Adrenal gland (tissue), 12 donors: Measurements from ENCODE around the gene BMPR1B. TPM values are rescaled to one million over a fixed set of nuclear protein-coding genes. Genes with fewer than 3 reads are reported as not detected.

ENCODE experiments used
- DNase-seq, 7 donors: peaks; one replicate each; pipeline ENCODE4 v3.0.0-alpha.2; 2019 to 2020
- H3K27ac ChIP-seq, 5 donors: fragments of 200-600 bp; sonication (generic) in 4 of 5; 1 replicate in 3 of 5; 2 replicates in 2 of 5; pipeline versions ENCODE4 v1.5.1 to v1.8.0; 2016 to 2020; ENCODE audit warnings: mild to moderate bottlenecking in 1 of 5
- H3K27me3 ChIP-seq: fragments of 200-600 bp; 2 replicates; pipeline ENCODE4 v1.8.0; 2021
- H3K36me3 ChIP-seq, 2 donors: fragments of 200-600 bp; replicated peaks in 1 of 2; 1 replicate in 1 of 2; 2 replicates in 1 of 2; pipeline versions ENCODE4 v1.5.1 to v1.8.0; 2018 to 2022
- H3K4me1 ChIP-seq, 2 donors: fragments of 200-600 bp; replicated peaks in 1 of 2; 1 replicate in 1 of 2; 2 replicates in 1 of 2; pipeline versions ENCODE4 v1.5.1 to v1.8.0; 2018 to 2021
- H3K4me3 ChIP-seq, 4 donors: fragments of 200-600 bp; sonication (generic) in 3 of 4; one replicate each; pipeline ENCODE4 v1.5.1; 2016 to 2018
- H3K9me3 ChIP-seq, 3 donors: fragments of 200-600 bp; sonication (generic) in 1 of 3; replicated peaks in 1 of 3; 1 replicate in 2 of 3; 2 replicates in 1 of 3; pipeline versions ENCODE4 v1.5.1 to v1.8.0; 2016 to 2021
- POLR2A ChIP-seq, 2 donors: fragments of 450-650 bp; IDR thresholded peaks; one replicate each; pipeline ENCODE4 v1.6.1; 2017; ENCODE audit warnings: antibody characterized with exemption in 2 of 2, mild to moderate bottlenecking in 2 of 2, moderate library complexity in 1 of 2
- WGBS, 4 donors: extraction: QIAGEN DNeasy Blood & Tissue Kit in 2 of 4; methylation state at CpG; one replicate each; pipeline versions ENCODE4 v1.1.5 to v1.1.7; 2013 to 2017; 5-methylcytosine and 5-hydroxymethylcytosine counted together
- intact Hi-C, 2 donors: fragments of 100-400 bp; cut with DNase I; formaldehyde crosslinking; loops; one replicate each; pipeline versions ENCODE4 v1.14.1 to v1.15.0; 2022 to 2023
- polyA plus RNA-seq, 3 donors: library from polyadenylated mRNA; stranded (reverse); fragments of 200-250 nt in 2 of 3; fragments of 350-450 nt in 1 of 3; fragmentation: Illumina TruSeq in 1 of 3; extraction: RNeasy Lipid Tissue Mini Kit (QIAGEN cat#74804) in 1 of 3; gene quantifications; one replicate each; pipeline ENCODE4 v1.2.3, GENCODE V29; 2013 to 2014
- total RNA-seq, 9 donors: library from RNA; depleted of rRNA in 4 of 9; stranded (reverse); fragments of >200 nt in 4 of 9; fragments of 120-200 nt in 1 of 9; fragmentation: NEBNext Ultra II Directional in 1 of 9; extraction: Animal tissue kit (Norgen Biotek cat#: 25700) in 1 of 9; gene quantifications; one replicate each; pipeline versions ENCODE4 v1.1.0 to v1.2.4, GENCODE V29; 2013 to 2023
- TF ChIP-seq, protein P1 (sequence below), 6 experiments: fragments of 450-650 bp in 4 of 6; fragments of 200-600 bp in 2 of 6; sonication (generic) in 1 of 6; IDR thresholded peaks; 1 replicate in 5 of 6; 2 replicates in 1 of 6; pipeline versions ENCODE4 v1.5.1 to v1.8.0; 2016 to 2021; ENCODE audit warnings: antibody characterized with exemption in 6 of 6, mild to moderate bottlenecking in 2 of 6, moderate library complexity in 1 of 6
- donor health status: healthy with polysubstance abuse.
- donor health status: Bipolar disorder and iron deficiency.
- donor health status: DM: yes; HTN: yes; CAD: no.
- donor health status: DM: no; HTN: no; CAD: no.
- donor health status: DM: no; HTN: no; CAD: no.
- donor health status: DM: yes; HTN: yes; CAD: no.

Gene BMPR1B
- total and polyA plus RNA-seq, 12 donors = 0.94 to 22.2 (median 6.2) TPM

DNA sequence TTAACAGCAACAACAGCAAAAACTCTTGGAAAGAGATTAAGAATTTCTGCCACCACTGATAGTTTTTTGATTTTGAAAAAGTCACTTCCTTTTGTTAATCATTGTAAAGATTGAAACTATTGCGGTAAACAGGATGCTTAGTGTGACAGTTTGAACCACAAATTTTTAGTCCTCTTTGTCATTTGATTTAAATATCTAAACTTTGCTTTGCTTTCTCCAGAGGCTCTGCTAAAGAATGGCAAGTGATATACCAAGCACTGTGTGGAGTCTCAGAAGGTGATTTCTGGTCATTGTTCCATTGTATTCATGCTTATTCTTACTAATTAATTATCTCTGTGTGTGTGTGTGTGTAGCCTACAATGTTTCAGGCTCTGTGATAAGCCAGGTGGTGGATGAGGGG, 155.6 kb downstream of the BMPR1B start:
- WGBS, 4 donors = 38 to 75% (median 67%) methylated on average over 1 of the region's 1 CpG
- H3K9me3 ChIP-seq = peaks cover 0 to 16% (median 0%) of the 10 kb centered on the region in 3 donors
- no peaks in the 10 kb centered on the region for H3K36me3 ChIP-seq
- no peaks in the 10 kb centered on the region for H3K27me3 ChIP-seq
- H3K4me3 ChIP-seq = no peak overlapping the region
- intact Hi-C loops = no loop called here
- no peak for DNase-seq
- no peak overlapping the region for H3K27ac ChIP-seq
- TF ChIP-seq, protein P1, sequence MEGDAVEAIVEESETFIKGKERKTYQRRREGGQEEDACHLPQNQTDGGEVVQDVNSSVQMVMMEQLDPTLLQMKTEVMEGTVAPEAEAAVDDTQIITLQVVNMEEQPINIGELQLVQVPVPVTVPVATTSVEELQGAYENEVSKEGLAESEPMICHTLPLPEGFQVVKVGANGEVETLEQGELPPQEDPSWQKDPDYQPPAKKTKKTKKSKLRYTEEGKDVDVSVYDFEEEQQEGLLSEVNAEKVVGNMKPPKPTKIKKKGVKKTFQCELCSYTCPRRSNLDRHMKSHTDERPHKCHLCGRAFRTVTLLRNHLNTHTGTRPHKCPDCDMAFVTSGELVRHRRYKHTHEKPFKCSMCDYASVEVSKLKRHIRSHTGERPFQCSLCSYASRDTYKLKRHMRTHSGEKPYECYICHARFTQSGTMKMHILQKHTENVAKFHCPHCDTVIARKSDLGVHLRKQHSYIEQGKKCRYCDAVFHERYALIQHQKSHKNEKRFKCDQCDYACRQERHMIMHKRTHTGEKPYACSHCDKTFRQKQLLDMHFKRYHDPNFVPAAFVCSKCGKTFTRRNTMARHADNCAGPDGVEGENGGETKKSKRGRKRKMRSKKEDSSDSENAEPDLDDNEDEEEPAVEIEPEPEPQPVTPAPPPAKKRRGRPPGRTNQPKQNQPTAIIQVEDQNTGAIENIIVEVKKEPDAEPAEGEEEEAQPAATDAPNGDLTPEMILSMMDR (IDR thresholded peaks at IDR 0.05) = no peak
- TF ChIP-seq POLR2A (IDR thresholded peaks at IDR 0.05) = no peak
- no peaks in the 10 kb centered on the region for H3K4me1 ChIP-seq

DNA sequence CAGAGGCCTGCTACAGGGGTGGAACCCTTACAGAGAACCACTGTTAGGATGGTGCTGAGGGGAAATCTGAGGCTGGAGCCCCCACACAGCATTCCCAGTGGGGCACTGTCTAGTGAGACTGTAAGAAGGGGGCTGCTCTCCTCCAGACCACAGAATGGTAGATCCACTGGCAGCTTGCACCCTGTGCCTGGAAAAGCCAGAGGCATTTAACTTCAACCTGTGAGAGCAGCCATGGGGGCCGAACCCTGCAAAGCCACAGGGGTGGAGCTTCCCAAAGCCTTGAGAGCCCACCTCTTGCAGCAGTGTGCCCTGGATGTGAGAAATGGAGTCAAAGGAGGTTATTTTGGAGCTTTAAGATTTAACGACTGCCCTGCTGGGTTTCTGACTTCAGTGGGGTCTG, 159.4 kb downstream of the BMPR1B start:
- intact Hi-C loops = no loop called here
- Histone ChIP-seq H3K4me1 (no peaks in the 10 kb centered on the region), H3K4me3 (no peak overlapping the region), H3K27me3 (no peaks in the 10 kb centered on the region), H3K9me3 (peaks cover 0 to 16% (median 0%) of the 10 kb centered on the region in 3 donors), H3K27ac (no peak overlapping the region), H3K36me3 (no peaks in the 10 kb centered on the region)
- TF ChIP-seq POLR2A (IDR thresholded peaks at IDR 0.05) = no peak
- TF ChIP-seq, protein P1 (IDR thresholded peaks at IDR 0.05) = no peak
- DNase-seq = no peak
- WGBS, 4 donors = 89 to 100% (median 95%) methylated on average over 1 to 2 of the region's 2 CpGs

DNA sequence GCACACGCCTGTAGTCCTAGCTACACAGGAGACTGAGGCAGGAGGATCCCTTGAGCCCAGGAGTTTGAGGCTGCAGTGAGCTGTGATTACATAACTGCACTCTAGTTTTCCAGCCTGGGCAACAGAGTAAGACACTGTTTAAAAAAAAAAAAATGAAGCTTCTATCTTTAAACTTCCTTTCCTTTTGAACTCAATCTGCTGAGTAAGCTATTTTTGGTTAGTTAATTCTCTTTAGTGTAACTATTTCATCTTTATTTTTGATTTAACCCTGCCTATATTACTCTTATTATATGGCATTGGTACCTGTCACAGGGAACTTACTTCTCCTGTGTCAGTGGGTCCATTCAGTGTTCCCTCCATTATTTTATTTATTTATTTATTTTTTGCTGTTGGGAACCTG, 160.8 kb downstream of the BMPR1B start:
- 71 to 92% (median 87%) methylated on average over 1 of the region's 1 CpG for WGBS, 4 donors
- TF ChIP-seq, protein P1 (IDR thresholded peaks at IDR 0.05) = no peak
- no peak for TF ChIP-seq POLR2A (IDR thresholded peaks at IDR 0.05)

DNA sequence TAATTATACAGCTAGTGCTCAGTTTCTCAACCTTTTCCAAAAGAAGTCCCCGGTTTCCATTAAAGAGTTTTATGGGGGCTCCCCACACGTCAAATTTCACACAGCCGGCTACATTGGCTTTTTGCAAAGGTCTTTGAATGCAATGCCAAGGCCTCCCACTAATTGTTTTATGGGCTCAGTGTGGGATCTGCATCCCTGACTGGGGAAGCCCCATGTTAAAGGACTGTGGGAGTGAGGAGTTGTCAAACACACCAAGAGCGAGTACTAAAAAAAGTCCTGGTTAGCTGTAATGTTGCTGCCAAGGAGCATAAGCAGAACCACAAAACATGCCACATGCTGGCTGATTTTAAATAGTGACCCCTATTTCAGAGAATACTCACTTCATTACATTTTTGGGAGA, 162.6 kb downstream of the BMPR1B start:
- Histone ChIP-seq H3K4me1 (no peaks in the 10 kb centered on the region), H3K36me3 (no peaks in the 10 kb centered on the region), H3K4me3 (no peak overlapping the region), H3K27ac (no peak overlapping the region), H3K9me3 (peaks cover 0 to 16% (median 0%) of the 10 kb centered on the region in 3 donors), H3K27me3 (no peaks in the 10 kb centered on the region)
- no peak for DNase-seq
- 80 to 84% (median 82%) methylated on average over 4 of the region's 4 CpGs for WGBS, 4 donors
- intact Hi-C loops = no loop called here
- TF ChIP-seq, protein P1 (IDR thresholded peaks at IDR 0.05) = no peak
- no peak for TF ChIP-seq POLR2A (IDR thresholded peaks at IDR 0.05)

More for the DNA sequence above, 160.8 kb downstream of the BMPR1B start:
- no peaks in the 10 kb centered on the region for H3K4me1 ChIP-seq
- H3K27ac ChIP-seq = no peak overlapping the region
- DNase-seq = no peak
- intact Hi-C loops = no loop called here
- H3K9me3 ChIP-seq = peaks cover 0 to 16% (median 0%) of the 10 kb centered on the region in 3 donors
- H3K36me3 ChIP-seq = no peaks in the 10 kb centered on the region
- no peaks in the 10 kb centered on the region for H3K27me3 ChIP-seq
- H3K4me3 ChIP-seq = no peak overlapping the region
